ENCODE data around the gene LHFPL3.

LHFPL3 gene

GRCh38 chr7:104653825-104654401 is 325.5 kb downstream of the LHFPL3 start:
- TF ChIP-seq, protein P1, sequence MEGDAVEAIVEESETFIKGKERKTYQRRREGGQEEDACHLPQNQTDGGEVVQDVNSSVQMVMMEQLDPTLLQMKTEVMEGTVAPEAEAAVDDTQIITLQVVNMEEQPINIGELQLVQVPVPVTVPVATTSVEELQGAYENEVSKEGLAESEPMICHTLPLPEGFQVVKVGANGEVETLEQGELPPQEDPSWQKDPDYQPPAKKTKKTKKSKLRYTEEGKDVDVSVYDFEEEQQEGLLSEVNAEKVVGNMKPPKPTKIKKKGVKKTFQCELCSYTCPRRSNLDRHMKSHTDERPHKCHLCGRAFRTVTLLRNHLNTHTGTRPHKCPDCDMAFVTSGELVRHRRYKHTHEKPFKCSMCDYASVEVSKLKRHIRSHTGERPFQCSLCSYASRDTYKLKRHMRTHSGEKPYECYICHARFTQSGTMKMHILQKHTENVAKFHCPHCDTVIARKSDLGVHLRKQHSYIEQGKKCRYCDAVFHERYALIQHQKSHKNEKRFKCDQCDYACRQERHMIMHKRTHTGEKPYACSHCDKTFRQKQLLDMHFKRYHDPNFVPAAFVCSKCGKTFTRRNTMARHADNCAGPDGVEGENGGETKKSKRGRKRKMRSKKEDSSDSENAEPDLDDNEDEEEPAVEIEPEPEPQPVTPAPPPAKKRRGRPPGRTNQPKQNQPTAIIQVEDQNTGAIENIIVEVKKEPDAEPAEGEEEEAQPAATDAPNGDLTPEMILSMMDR (IDR thresholded peaks at IDR 0.05; ENCODE audit: low read depth, low read length, missing control alignments): no peak
- no peak overlapping the region for H3K4me3 ChIP-seq (ENCODE audit: low read depth, low read length)
- no peak for DNase-seq (ENCODE audit: low read depth)

- TF ChIP-seq, protein P1 (IDR thresholded peaks at IDR 0.05; ENCODE audit: low read depth, low read length, missing control alignments): no peak
- no peak for DNase-seq (ENCODE audit: low read depth)
- H3K4me3 ChIP-seq (ENCODE audit: low read depth, low read length): no peak overlapping the region
These were observed 327.2 kb downstream of the LHFPL3 start for GRCh38 chr7:104655592-104655991.

DNA sequence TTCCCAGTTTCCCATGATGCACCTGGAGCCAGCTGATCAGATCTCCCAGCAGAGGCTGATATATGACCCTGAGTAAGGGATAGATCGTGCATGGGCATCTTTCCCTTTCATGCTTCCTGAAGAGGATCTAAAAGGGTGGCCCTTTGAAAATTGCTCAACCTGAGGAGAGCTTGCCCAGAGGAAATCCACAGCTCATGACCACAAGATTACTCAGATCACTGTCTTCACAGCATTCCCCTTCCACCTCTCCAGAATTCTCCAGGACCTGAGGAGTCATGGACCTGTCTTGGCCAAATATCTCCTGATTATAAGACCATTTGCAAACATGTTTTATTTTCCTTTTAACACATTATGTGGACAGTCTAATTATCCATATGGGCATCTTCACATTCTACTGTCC is 328.1 kb downstream of the LHFPL3 start:
- H3K4me3 ChIP-seq (ENCODE audit: low read depth, low read length): no peak overlapping the region
- TF ChIP-seq, protein P1 (IDR thresholded peaks at IDR 0.05; ENCODE audit: low read depth, low read length, missing control alignments): no peak

GRCh38 chr7:104657134-104657533 is 328.7 kb downstream of the LHFPL3 start:
- TF ChIP-seq, protein P1 (IDR thresholded peaks at IDR 0.05; ENCODE audit: low read depth, low read length, missing control alignments): no peak
- no peak for DNase-seq (ENCODE audit: low read depth)
- H3K4me3 ChIP-seq (ENCODE audit: low read depth, low read length): no peak overlapping the region

More for the DNA sequence above, 328.1 kb downstream of the LHFPL3 start:
- DNase-seq (ENCODE audit: low read depth): no peak

GRCh38 chr7:104661575-104661974 is 333.2 kb downstream of the LHFPL3 start:
- TF ChIP-seq, protein P1 (IDR thresholded peaks at IDR 0.05; ENCODE audit: low read depth, low read length, missing control alignments): no peak
- no peak overlapping the region for H3K4me3 ChIP-seq (ENCODE audit: low read depth, low read length)

DNA sequence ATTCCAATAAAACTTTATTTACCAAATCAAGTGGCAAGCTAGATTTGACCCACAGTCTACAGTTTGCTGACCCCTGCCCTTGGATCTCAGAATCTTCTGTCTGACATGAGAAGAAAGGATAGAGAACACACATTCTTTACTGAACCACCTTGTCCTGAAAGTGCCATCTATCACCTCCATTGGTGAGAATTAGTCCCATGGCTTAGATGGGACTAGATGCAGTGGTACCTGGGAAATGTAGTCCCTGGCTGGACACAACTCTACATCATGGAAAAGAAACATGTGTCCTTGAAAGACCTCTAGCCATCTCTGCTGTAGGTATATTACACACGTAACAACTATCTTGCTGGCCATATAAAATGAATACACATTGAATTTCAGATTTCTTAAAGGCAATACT is 336.2 kb downstream of the LHFPL3 start:
- DNase-seq (ENCODE audit: low read depth): no peak
- H3K4me3 ChIP-seq (ENCODE audit: low read depth, low read length): no peak overlapping the region
- TF ChIP-seq, protein P1 (IDR thresholded peaks at IDR 0.05; ENCODE audit: low read depth, low read length, missing control alignments): no peak

More at GRCh38 chr7:104661575-104661974, 333.2 kb downstream of the LHFPL3 start:
- DNase-seq (ENCODE audit: low read depth): no peak

DNA sequence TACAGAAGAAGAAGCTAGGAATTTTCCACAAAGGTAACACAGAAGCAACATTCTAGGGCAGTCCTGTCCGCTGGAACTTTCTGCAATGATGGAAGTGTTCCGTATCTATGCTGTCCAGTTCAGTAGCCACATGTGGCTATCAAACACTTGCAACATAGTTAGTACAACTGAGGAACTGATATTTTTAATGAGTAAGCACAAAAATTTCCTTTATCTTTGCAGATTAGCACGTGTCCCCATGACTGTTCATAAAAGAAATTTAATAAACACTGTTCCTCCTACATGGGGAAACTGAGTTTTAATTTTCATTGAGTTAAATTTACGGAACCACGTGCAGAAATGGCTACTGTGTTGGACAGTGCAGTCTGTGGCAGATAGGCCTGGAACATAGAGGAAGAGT is 349.2 kb downstream of the LHFPL3 start:
- H3K4me3 ChIP-seq (ENCODE audit: low read depth, low read length): no peak overlapping the region
- no peak for DNase-seq (ENCODE audit: low read depth)
- TF ChIP-seq, protein P1 (IDR thresholded peaks at IDR 0.05; ENCODE audit: low read depth, low read length, missing control alignments): no peak

All from GM12864 (cell line).